ENCODE data around the gene CDC7. TPM values are rescaled to one million over a fixed set of nuclear protein-coding genes. Genes with fewer than 3 reads are reported as not detected.

The CDC7 gene
- total RNA-seq, 2 donors from 2014 or later = 1.8 to 2.0 TPM

GRCh38 chr1:91564888-91565701, 64.4 kb downstream of the CDC7 start:
- intact Hi-C loops (cut with DNase I) = no loop called here
- no peak for DNase-seq (ENCODE audit: low spot score)

DNA sequence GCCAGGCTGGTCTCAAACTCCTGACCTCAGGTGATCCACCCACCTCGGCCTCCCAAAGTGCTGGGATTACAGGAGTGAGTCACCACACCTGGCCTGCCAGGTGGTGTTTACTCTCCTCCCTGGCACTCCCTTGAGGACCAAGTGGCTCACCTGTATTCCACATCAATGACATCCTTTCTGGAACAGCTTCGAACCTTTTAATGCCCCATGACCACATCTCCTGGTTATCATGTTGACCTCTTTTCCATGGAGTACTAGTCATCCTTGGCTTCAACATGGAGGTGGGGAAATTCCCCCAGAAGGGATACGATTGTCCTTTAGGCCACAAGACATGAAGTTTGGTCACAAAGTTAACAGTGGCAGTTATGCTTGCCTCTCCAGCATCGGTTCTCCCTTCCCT, 66.9 kb downstream of the CDC7 start:
- intact Hi-C loops (cut with DNase I) = no loop called here
- no peak for DNase-seq (ENCODE audit: low spot score)

DNA sequence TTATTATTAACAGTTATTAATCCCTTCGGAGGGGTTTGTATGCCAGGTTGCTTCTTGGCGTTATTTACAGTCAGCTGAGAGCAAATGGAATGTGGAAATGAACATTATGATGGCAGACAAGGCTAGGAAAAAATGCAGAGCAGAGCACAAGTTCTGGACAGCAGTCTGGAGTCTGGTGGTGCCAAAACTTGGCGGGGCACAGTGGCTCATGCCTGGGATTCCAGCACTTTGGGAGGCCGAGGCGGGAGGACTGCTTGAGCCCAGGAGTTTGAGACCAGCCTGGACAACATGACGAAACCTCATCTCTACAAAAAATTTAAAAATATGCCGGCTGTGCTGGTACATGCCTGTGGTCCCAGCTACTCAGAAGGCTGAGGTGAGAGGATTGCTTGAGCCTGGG, 67.6 kb downstream of the CDC7 start:
- no peak for DNase-seq (ENCODE audit: low spot score)
- intact Hi-C loops (cut with DNase I) = loop anchor here in 1 of 2 donors (2.0 kb wide), 1 partner anchor 43 kb away; no protein-coding TSS in a partner anchor

- intact Hi-C loops (cut with DNase I) = loop anchor here (2.0 to 10.0 kb wide), 2 partner anchors 45 to 165 kb away; no protein-coding TSS in a partner anchor
- DNase-seq (ENCODE audit: low spot score) = peak; percentile 95
Observed at GRCh38 chr1:91569411-91570119, 68.9 kb downstream of the CDC7 start.

- no peak for DNase-seq (ENCODE audit: low spot score)
- intact Hi-C loops (cut with DNase I) = loop anchor here in 1 of 2 donors (10.0 kb wide), 1 partner anchor 165 kb away; no protein-coding TSS in a partner anchor
Observed at GRCh38 chr1:91570120-91570448, 69.4 kb downstream of the CDC7 start.

DNA sequence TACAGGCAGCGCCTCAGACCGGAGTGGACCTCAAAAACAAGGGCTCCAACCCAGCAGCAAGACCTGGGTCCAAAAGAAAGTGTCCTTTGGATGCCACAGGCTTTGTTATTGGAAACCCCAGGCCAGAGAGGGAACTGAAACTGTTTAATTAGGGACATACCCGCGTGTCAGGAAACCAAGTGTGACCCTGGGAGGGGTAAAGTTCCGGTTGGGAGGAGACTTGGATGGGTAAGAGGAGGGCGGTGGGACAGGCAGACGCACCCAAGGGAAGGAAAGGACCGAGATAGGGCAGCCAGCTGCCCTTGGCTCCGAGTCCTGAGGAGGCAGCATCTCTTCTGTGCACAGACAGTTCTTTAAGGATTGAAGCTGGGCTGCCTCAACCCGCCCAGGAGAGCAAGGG, 71.4 kb downstream of the CDC7 start:
- DNase-seq (ENCODE audit: low spot score) = no peak
- intact Hi-C loops (cut with DNase I) = loop anchor here in 1 of 2 donors (10.0 kb wide), 1 partner anchor 163 kb away; no protein-coding TSS in a partner anchor

Other genes with a start within 250 kb of the CDC7 start
- 1 to 10 TPM; 2.1 TPM for gene HFM1, start 96.0 kb upstream of the CDC7 start, total RNA-seq

All from posterior vena cava (tissue), 2 donors.